Loucy (cell line): Measurements from ENCODE around the gene SMIM15.

Experiments
- EZH2phosphoT487 ChIP-seq: fragments of 200-600 bp; IDR thresholded peaks from 2 replicates; pipeline ENCODE4 v1.6.1; 2018; ENCODE audit warnings: antibody characterized with exemption, mild to moderate bottlenecking, moderate library complexity, borderline replicate concordance
- TF ChIP-seq, protein P1 (sequence below): fragments of 200-600 bp; sonication (generic); conservative IDR thresholded peaks from 2 replicates; pipeline ENCODE4 v1.5.1; 2014; ENCODE audit warnings: mild to moderate bottlenecking, antibody characterized with exemption, low read length

GRCh38 chr5:61162832-61163567, 732 bp upstream of the SMIM15 start:
- TF ChIP-seq, protein P1, sequence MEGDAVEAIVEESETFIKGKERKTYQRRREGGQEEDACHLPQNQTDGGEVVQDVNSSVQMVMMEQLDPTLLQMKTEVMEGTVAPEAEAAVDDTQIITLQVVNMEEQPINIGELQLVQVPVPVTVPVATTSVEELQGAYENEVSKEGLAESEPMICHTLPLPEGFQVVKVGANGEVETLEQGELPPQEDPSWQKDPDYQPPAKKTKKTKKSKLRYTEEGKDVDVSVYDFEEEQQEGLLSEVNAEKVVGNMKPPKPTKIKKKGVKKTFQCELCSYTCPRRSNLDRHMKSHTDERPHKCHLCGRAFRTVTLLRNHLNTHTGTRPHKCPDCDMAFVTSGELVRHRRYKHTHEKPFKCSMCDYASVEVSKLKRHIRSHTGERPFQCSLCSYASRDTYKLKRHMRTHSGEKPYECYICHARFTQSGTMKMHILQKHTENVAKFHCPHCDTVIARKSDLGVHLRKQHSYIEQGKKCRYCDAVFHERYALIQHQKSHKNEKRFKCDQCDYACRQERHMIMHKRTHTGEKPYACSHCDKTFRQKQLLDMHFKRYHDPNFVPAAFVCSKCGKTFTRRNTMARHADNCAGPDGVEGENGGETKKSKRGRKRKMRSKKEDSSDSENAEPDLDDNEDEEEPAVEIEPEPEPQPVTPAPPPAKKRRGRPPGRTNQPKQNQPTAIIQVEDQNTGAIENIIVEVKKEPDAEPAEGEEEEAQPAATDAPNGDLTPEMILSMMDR = no peak
- no peak for TF ChIP-seq EZH2phosphoT487
